Measurements from ENCODE around the gene MPI.

GRCh38 chr15:74868059-74868458, 21.8 kb upstream of the MPI start:
- TF ChIP-seq, protein P1, sequence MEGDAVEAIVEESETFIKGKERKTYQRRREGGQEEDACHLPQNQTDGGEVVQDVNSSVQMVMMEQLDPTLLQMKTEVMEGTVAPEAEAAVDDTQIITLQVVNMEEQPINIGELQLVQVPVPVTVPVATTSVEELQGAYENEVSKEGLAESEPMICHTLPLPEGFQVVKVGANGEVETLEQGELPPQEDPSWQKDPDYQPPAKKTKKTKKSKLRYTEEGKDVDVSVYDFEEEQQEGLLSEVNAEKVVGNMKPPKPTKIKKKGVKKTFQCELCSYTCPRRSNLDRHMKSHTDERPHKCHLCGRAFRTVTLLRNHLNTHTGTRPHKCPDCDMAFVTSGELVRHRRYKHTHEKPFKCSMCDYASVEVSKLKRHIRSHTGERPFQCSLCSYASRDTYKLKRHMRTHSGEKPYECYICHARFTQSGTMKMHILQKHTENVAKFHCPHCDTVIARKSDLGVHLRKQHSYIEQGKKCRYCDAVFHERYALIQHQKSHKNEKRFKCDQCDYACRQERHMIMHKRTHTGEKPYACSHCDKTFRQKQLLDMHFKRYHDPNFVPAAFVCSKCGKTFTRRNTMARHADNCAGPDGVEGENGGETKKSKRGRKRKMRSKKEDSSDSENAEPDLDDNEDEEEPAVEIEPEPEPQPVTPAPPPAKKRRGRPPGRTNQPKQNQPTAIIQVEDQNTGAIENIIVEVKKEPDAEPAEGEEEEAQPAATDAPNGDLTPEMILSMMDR (conservative IDR thresholded peaks at IDR 0.05; ENCODE audit: low read depth in 2 of 2) = no peak
- TF ChIP-seq EZH2 (IDR thresholded peaks at IDR 0.05; ENCODE audit: low read depth, unreplicated experiment) = no peak

All from GM23338 (cell line).